NCI-H2029 treated with DMSO at 0.1 percent for 48 hours (cell line): Measurements from ENCODE around the gene HMCN1.
A peak's percentile ranks its signal among the peaks of the same experiment; 100 is the strongest.
"Not testable (repeated sequence)": the region's sequence is repeated elsewhere in the genome, so short reads cannot be mapped to it uniquely, and the experiment has no call there.

ENCODE experiments used
- DNase-seq: peaks from one replicate; lab custom pipeline; 2025; lab: John Stamatoyannopoulos, UW

The HMCN1 gene

GRCh38 chr1:185853739-185854138 lies 119.5 kb downstream of the HMCN1 start:
- no peak for DNase-seq

DNA sequence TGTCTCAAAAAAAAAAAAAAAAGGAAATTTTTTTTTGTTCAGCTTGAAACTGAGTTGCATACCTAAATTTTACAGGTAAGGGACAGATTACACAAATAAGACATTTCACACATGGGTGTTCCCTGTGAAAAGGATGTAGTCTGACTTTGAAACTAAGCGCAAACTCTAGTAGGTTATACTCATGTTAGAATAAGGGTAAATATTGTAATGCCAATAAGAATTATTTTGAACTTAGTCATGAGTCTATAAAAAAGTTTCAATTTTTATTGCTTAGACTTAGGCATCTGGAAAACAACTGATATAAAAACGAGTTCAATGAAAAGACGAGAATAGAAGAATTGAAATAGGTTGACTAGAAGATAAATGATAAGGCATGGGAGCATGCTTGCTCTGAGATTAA lies 122.3 kb downstream of the HMCN1 start:
- DNase-seq: no peak

DNA sequence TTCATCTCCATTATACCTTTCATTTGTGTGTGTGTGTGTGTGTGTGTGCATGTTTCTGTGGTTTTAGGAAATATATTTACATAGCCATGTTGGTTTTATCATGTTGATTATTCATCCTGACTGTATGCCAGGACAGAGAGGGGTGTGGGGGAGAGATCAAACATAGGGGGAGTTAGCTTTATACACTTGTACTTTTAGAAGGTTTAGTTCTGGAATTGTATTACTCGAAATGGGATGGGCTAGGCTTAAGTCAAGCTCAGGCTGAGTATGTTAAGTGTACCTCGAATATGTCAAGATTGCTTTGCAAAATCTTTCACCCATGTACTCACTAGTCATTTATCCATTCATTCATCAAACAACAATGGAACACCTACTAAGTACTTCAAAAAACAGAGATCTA lies 123.3 kb downstream of the HMCN1 start:
- no peak for DNase-seq

- DNase-seq: no peak
Measured at GRCh38 chr1:185860311-185860710, 126.1 kb downstream of the HMCN1 start.

DNA sequence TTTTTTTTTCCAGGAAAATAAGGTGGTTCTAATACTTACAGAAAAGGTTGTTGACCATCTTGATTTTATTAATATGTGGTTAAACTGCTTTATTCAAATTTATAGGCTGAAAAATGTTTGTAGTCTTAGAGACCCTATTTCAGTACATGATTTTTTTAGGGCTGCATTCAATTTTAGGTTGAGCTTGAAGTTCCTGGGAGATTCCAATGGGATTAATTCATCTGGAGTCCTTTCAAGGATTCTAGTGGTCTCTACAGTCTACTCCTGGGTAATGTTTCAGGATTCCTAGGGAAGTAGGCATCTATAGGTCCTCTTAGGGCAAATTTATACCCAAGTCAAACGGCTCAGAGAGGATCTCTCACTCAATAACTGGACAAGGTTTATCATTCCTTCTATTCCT lies 126.7 kb downstream of the HMCN1 start:
- DNase-seq: no peak

DNA sequence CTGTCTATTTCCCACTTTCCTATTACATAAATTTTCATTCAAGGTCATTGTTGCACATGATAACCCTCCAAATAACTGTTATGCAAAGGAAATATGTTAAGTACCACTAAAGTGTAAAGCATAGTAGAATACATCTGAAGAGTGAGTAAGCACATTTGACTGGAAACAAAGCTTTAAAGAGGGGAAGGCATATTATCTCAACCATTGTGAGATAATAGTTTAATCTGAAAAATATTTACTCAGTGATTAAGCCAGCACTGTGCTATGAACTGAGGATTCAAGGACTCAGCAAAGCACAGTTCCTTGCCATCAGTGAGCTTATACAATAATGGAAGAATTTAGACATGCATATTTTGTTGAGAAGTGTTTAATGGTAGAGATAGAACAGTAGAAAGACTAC lies 127.4 kb downstream of the HMCN1 start:
- DNase-seq: peak; percentile 43

- DNase-seq: no peak
Measured at GRCh38 chr1:185862235-185862634, 128.0 kb downstream of the HMCN1 start.

DNA sequence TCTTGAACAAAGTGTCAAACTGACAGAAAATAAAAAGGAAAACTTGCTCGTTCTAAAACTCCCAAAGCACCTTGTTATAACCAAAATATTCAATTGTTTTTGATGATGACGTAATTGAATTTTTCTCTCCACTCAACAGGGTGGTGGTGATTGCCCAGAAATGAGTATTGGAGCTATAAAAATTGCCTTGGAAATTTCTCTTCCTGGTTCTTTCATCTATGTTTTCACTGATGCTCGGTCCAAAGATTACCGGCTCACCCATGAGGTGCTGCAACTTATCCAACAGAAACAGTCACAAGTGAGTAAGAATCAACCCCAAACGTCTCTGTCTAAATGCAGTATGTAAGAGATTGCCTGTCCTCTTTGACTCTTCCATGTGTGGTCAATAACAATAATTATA lies 130.1 kb downstream of the HMCN1 start:
- no peak for DNase-seq

- DNase-seq: no peak
Measured at GRCh38 chr1:185864889-185865517, 130.8 kb downstream of the HMCN1 start.

DNA sequence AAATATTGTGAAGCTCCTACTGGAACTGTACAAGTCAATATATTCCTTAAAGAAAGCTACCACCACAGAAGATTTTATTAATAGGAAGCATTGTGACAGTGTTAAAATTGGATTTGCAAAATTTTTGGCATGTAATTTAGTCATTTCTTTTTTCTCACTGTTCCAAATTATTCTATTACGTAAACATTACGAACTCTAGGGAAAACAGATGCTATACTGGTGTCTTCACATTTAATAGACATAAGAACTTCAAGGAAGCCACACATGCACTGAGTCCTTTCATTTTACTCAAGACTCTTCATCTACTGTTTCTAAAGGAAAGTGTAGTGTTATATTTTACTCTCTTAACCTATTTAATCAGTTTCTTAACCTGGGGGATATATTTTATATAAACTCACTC lies 135.4 kb downstream of the HMCN1 start:
- no peak for DNase-seq

DNA sequence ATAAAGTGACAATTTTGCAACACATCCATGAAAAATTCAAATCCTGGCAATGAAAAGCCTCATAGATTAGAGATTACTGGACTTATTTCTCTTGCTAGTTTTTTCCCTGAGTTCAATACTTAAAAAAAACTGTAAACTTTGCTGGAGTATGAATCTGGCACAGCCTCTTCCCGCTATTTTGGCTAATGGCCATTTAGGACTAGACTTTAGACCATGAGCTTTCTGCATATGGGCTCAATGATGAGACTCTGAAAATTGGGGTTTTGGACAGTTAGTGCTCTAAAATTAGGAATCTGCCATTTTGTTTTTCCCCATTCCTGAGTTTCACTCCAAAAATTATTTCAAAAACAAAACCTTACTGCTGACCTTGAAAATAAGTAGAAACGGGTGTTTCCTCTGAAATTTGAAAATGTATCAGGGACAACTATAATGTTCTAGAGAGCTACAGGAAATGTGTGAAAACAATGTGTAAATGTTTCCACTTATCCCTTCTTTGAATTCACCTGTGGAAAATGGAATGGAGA lies 137.5 kb downstream of the HMCN1 start:
- no peak for DNase-seq

DNA sequence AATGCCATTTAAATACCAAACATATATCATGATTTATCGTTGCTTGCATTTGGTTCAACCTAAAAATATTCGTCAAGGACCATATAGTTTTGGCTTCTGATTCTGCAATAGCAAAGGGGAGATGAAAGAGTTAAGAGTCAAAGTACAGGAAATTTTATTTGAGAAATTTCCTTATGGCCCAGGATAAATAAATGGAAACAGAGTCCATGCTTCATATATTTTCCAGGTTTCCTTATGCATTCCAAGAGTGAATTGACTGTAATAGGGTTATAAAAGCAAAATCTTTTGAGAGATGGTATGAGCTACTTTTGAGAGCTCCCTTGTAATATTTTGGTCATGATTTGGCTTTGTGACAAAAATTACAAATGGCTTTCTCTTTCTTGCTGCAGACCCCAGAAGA lies 140.1 kb downstream of the HMCN1 start:
- DNase-seq: no peak

- no peak for DNase-seq
Measured at GRCh38 chr1:185880330-185880729, 146.1 kb downstream of the HMCN1 start.

- no peak for DNase-seq
Measured at GRCh38 chr1:185880779-185881333, 146.7 kb downstream of the HMCN1 start.

DNA sequence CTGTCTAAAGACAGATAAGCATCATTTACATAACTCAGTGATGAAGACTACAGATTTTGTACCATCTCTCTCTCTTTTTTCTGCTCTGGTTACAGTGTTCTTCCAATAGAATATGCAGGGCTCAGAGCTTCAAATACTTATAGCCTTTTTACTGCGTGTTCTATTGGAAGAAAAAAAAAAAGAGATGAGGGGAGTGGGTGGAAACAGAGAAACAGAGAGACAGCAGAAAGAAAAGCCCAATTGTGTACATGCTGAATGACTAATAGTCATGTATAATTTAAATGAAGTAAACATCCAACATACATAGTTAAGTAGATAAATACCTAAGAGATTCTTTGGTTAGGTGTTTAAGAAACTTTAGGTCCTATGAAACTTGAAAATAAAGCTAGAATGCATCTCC lies 151.9 kb downstream of the HMCN1 start:
- no peak for DNase-seq

DNA sequence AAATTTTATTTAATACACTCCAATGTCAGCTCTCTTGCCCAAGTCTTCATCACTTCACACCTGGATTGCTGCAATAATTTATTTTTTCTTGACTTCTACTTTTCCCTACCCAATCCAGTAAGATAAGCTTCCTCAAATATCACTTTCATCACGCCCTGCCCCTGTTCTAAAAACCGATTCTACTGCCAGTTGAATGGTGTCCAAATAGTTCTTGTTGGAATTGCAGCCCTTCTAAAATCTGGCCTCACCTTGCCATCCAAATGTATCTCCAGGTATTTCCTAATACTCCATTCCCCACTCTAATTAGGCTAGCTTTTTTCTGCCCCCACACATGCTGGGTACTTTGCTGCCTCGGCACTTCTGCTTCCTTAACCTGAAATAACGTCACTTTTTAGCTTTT lies 152.5 kb downstream of the HMCN1 start:
- no peak for DNase-seq

GRCh38 chr1:185892831-185893403 lies 158.7 kb downstream of the HMCN1 start:
- not testable (repeated sequence) for DNase-seq

DNA sequence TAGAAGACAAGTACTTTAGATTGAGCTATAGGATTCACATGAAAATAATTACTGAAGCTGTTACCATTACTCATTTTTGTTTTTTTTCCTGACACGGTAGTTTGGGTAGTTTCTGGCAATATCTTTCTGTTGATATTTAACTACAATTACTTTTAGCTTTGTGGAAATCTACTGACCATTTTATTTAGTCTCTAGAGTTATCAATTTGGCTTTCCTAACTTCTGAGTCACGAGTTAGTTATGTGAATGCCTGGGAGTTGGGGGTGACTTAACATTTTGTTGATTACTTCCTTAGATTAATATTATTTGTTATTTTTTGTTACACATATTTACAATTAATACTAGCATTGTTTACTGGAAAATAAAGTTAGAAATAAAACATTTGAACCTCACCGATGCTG lies 160.6 kb downstream of the HMCN1 start:
- DNase-seq: no peak

DNA sequence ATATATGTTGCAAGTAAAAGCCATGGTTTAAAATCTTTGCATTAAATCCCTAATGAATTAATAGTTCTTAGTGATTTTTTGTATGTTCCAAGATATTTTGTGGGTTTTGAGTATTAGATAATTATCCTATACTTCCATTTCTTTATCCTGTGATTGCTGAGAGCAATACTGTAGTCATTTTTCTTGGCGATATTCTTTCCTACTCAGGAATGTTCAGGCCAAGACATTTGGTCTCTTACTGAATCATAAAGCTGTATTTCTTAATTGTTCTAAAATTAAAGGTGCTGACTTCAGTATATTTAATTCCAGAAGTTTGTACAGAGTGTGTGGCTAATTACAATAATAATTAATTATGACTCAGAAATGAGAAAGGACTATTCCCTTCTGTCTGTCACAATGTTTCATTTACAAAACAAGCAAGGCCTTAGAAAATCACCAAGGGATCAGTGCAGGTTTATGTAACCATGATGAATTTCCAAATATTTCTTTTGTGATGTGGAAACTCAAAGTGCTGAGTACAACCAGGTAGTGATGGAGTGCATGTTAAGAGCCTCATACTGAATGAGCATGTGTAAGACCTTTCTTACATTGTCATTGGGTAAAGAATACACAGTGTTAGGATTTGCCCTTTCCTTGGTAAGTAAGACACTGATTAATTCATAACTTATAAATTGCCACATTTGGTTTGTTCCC lies 161.2 kb downstream of the HMCN1 start:
- DNase-seq: no peak

DNA sequence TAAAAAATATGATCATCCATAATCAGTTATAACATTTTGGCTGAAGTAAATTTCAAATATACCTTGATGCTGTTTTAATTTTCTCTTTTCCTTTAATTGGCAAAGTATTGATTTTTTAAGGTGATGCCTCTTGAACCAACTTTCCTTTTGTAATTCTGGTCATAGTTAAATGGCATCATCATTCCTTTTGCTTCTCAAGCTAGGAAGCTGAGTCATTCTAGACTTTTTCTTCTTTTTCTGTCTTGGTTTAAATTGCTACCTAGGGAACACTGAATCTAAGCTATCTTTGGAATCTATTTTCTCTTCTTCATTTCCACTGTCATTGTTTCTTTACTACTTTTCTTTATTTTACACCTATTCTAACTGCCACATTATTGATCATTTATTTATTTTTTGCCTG lies 162.7 kb downstream of the HMCN1 start:
- DNase-seq: no peak

DNA sequence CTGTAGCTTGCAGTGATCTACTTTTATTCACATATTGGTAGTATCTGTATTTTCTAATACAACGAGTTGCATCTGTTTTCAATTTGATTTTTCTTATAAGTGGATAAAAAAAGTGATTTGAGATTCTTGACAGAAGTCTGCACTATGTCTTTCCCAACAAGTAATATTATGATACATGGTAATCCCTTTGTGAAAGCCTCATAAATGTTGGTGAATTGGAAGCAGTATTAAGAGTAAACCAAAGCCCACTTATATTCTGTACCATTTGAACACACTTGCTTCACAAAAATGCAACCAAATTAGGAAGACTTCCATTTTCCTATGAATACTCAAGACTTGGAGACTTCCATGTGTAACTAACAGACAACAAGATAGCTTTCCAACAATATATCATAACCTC lies 172.0 kb downstream of the HMCN1 start:
- no peak for DNase-seq

- DNase-seq: no peak
Measured at GRCh38 chr1:185907246-185907645, 173.1 kb downstream of the HMCN1 start.

DNA sequence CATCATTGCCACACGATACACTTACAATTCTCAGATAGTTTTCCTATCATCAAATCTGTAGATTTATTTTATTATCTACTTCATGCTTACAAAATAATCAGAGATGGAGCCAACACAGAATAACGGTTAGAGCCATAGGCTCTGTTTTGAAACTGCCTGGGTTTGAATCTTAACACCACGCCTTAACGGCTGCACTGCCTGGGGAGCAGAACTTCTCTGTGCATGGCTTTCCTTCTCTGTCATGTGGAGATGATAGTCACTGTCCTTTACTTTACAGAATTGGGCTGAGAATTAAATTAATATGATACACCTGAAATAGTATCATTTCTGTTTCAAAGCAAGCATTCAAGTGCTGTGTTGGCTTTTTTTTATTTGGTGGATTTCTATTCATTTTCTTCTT lies 177.8 kb downstream of the HMCN1 start:
- no peak for DNase-seq
